GM23338 (cell line): ENCODE measurements around the gene DHX29. TPM values are rescaled to one million over a fixed set of nuclear protein-coding genes. Genes with fewer than 3 reads are reported as not detected.

Source experiments
- ATAC-seq: fragments of 200-7000 bp; cut with Tn5 transposase; 3 replicates; pipeline ENCODE4 v1.9.1; 2020
- DNase-seq: peaks from one replicate; pipeline ENCODE4 v3.0.0-alpha.2; 2015; ENCODE audit warnings: low spot score
- H2AFZ ChIP-seq: fragments of 200-600 bp; sonication (generic); 2 replicates; pipeline ENCODE4 v1.8.0; 2016; ENCODE audit warnings: antibody characterized with exemption, mild to moderate bottlenecking, moderate library complexity
- H3F3A ChIP-seq: fragments of 200-600 bp; sonication (generic); replicated peaks from 2 replicates; pipeline ENCODE4 v1.8.0; 2017; ENCODE audit warnings: antibody characterized with exemption, mixed run types, low read depth
- H3K27ac ChIP-seq: fragments of 200-600 bp; sonication (generic); 2 replicates; pipeline ENCODE4 v1.6.1; 2016; ENCODE audit warnings: low read depth
- H3K27me3 ChIP-seq: fragments of 200-600 bp; sonication (generic); 2 replicates; pipeline ENCODE4 v1.8.0; 2016; ENCODE audit warnings: mild to moderate bottlenecking, mixed run types, moderate library complexity; ENCODE audit not compliant: insufficient read depth
- H3K36me3 ChIP-seq: fragments of 200-600 bp; sonication (generic); 2 replicates; pipeline ENCODE4 v1.8.0; 2016; ENCODE audit warnings: mild to moderate bottlenecking; ENCODE audit not compliant: insufficient read depth
- H3K4me1 ChIP-seq: fragments of 200-600 bp; sonication (generic); 2 replicates; pipeline ENCODE4 v1.8.0; 2016; ENCODE audit warnings: mild to moderate bottlenecking, moderate library complexity; ENCODE audit not compliant: insufficient read depth
- H3K4me2 ChIP-seq: fragments of 200-600 bp; sonication (generic); 2 replicates; pipeline ENCODE4 v1.7.1; 2017; ENCODE audit warnings: mixed run types
- H3K4me3 ChIP-seq: fragments of 200-600 bp; sonication (generic); 2 replicates; pipeline ENCODE4 v1.6.1; 2016; ENCODE audit warnings: mixed run types
- H3K79me2 ChIP-seq: fragments of 200-600 bp; sonication (generic); replicated peaks from 2 replicates; pipeline ENCODE4 v1.8.0; 2017; ENCODE audit warnings: mild to moderate bottlenecking; ENCODE audit not compliant: insufficient read depth
- H3K9me2 ChIP-seq: fragments of 200-600 bp; sonication (generic); 2 replicates; pipeline ENCODE4 v1.8.0; 2017; ENCODE audit not compliant: insufficient read depth
- H4K20me1 ChIP-seq: fragments of 200-600 bp; sonication (generic); replicated peaks from 2 replicates; pipeline ENCODE4 v1.8.0; 2017; ENCODE audit warnings: mild to moderate bottlenecking; ENCODE audit not compliant: insufficient read depth
- H3K27ac Mint-ChIP-seq: 2 replicates; pipeline ENCODE4 v1.8.0; 2020; ENCODE audit warnings: inconsistent platforms, mild to moderate bottlenecking, moderate library complexity, mixed read lengths
- H3K27me3 Mint-ChIP-seq: 3 replicates; pipeline ENCODE4 v1.8.0; 2022; ENCODE audit warnings: low read depth, mild to moderate bottlenecking, moderate library complexity, mixed read lengths, inconsistent platforms; ENCODE audit not compliant: insufficient read depth, poor library complexity
- H3K36me3 Mint-ChIP-seq: 3 replicates; pipeline ENCODE4 v1.8.0; 2021; ENCODE audit warnings: low read depth, mild to moderate bottlenecking, inconsistent platforms, moderate library complexity, mixed read lengths
- H3K4me1 Mint-ChIP-seq: 3 replicates; pipeline ENCODE4 v1.8.0; 2020; ENCODE audit warnings: mild to moderate bottlenecking, inconsistent platforms, mixed read lengths
- H3K4me3 Mint-ChIP-seq: 3 replicates; pipeline ENCODE4 v1.8.0; 2021; ENCODE audit warnings: moderate library complexity, mild to moderate bottlenecking, inconsistent platforms, mixed read lengths
- H3K9me3 Mint-ChIP-seq: 3 replicates; pipeline ENCODE4 v1.8.0; 2020; ENCODE audit warnings: moderate library complexity, mild to moderate bottlenecking, inconsistent platforms, mixed read lengths
- CREB1 ChIP-seq: fragments of 250-450 bp; sonication (Bioruptor Pico); IDR thresholded peaks from 2 replicates; pipeline ENCODE4 v1.5.0; 2020; ENCODE audit warnings: low read depth, mild to moderate bottlenecking, moderate library complexity
- EZH2 ChIP-seq: fragments of 200-600 bp; sonication (generic); IDR thresholded peaks from one replicate; pipeline ENCODE4 v1.8.0; 2017; ENCODE audit warnings: antibody characterized with exemption, mild to moderate bottlenecking, low read depth; ENCODE audit not compliant: unreplicated experiment
- EZH2phosphoT487 ChIP-seq: fragments of 200-600 bp; sonication (generic); IDR thresholded peaks from one replicate; pipeline ENCODE4 v1.8.1; 2018; ENCODE audit warnings: antibody characterized with exemption; ENCODE audit not compliant: unreplicated experiment
- JUNB ChIP-seq: IDR thresholded peaks from one replicate; pipeline ENCODE4 v1.6.1; 2016; ENCODE audit warnings: antibody characterized with exemption; ENCODE audit not compliant: unreplicated experiment
- NANOG ChIP-seq: IDR thresholded peaks from 2 replicates; pipeline ENCODE4 v1.6.1; 2016; ENCODE audit warnings: antibody characterized with exemption, borderline replicate concordance
- POLR2AphosphoS5 ChIP-seq: IDR thresholded peaks from 2 replicates; pipeline ENCODE4 v1.6.1; 2016; ENCODE audit warnings: antibody characterized with exemption, low read depth
- STAT1 ChIP-seq: IDR thresholded peaks from one replicate; pipeline ENCODE4 v1.6.1; 2016; ENCODE audit warnings: antibody characterized with exemption; ENCODE audit not compliant: unreplicated experiment
- ZNF114 ChIP-seq: fragments of 250-450 bp; sonication (Bioruptor Pico); IDR thresholded peaks from 2 replicates; pipeline ENCODE4 v1.5.0; 2020; ENCODE audit warnings: mild to moderate bottlenecking, moderate library complexity
- ZNF331 ChIP-seq: fragments of 250-450 bp; sonication (Bioruptor Pico); IDR thresholded peaks from 2 replicates; pipeline ENCODE4 v1.5.0; 2020; ENCODE audit warnings: low read depth, mild to moderate bottlenecking, moderate library complexity
- polyA plus RNA-seq: library from polyadenylated mRNA; unstranded; fragments of >200 nt; fragmentation: Nextera tagmentation; extraction: Ambion mirVana; gene quantifications from 2 replicates; pipeline ENCODE4 v1.2.1, GENCODE V29; 2016
- total RNA-seq: library from RNA; depleted of rRNA; stranded (reverse); fragments of >200 nt; shearing (Covaris generic); gene quantifications from 2 replicates; pipeline ENCODE4 v1.2.3, GENCODE V29; 2014
- TF ChIP-seq, protein P1 (sequence below), 2 experiments: fragments of 200-600 bp in 1 of 2; sonication (generic) in 1 of 2; conservative IDR thresholded peaks; 2 replicates each; pipeline versions ENCODE4 v1.5.1 to v1.6.1; 2016 to 2017; ENCODE audit warnings: antibody characterized with exemption in 2 of 2, low read depth in 2 of 2, mild to moderate bottlenecking in 2 of 2, moderate library complexity in 1 of 2
- TF ChIP-seq, protein P2 (sequence below): IDR thresholded peaks from 2 replicates; pipeline ENCODE4 v1.6.1; 2016; ENCODE audit warnings: antibody characterized with exemption

DHX29 gene
- total and polyA plus RNA-seq, 2 experiments from 2014 or later: 34.6 to 137 TPM

DNA sequence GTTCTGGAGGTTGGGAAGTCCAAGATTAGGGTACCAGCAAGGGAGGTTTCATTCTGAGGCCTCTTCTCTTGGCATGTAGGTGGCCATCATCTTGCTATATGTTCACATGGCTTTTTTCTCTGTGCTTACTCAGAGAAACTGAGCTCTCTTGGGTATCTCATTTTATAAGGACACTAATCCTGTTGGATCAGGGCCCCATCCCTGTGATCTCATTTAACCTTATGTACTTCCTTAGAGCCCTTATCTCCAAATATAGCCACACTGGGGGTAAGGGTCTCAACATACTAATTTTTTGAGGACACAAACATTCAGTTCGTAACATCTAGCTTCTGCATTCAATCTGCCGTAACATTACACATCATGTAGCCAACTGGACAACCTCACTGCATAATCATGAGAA is 6.6 kb downstream of the DHX29 start (continued):
- TF ChIP-seq, protein P1, sequence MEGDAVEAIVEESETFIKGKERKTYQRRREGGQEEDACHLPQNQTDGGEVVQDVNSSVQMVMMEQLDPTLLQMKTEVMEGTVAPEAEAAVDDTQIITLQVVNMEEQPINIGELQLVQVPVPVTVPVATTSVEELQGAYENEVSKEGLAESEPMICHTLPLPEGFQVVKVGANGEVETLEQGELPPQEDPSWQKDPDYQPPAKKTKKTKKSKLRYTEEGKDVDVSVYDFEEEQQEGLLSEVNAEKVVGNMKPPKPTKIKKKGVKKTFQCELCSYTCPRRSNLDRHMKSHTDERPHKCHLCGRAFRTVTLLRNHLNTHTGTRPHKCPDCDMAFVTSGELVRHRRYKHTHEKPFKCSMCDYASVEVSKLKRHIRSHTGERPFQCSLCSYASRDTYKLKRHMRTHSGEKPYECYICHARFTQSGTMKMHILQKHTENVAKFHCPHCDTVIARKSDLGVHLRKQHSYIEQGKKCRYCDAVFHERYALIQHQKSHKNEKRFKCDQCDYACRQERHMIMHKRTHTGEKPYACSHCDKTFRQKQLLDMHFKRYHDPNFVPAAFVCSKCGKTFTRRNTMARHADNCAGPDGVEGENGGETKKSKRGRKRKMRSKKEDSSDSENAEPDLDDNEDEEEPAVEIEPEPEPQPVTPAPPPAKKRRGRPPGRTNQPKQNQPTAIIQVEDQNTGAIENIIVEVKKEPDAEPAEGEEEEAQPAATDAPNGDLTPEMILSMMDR (conservative IDR thresholded peaks at IDR 0.05; ENCODE audit: low read depth in 2 of 2): no peak
- no peak for TF ChIP-seq STAT1
- no peak for TF ChIP-seq EZH2phosphoT487

DNA sequence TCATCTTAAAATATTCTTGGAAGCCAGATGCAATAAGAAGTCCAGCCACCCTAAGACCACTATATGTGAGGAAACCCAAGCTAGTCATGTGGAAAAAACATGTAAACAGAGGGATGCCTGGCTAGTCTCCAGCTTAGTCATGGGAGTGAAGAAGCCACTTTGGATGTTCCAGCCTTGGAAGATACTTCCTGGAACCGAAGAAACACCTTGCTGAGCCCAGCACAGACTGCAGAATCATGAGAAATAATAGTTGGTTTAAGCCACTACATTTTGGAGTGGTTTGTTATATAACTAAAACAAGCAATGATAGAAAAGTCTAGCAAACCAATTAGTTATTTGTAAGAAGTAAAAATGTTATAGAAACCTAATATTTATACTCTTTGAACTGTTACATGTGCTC is 12.6 kb downstream of the DHX29 start:
- no peaks in the 10 kb centered on the region; the same call in 1 of the 2 replicates for H4K20me1 ChIP-seq
- H3K9me3 Mint-ChIP-seq: no peaks in the 10 kb centered on the region; the same call in 2 of the 3 replicates
- no peaks in the 10 kb centered on the region for H3F3A ChIP-seq
- H3K36me3 Mint-ChIP-seq: peaks cover 39% of the 10 kb centered on the region
- no peak overlapping the region for H3K4me2 ChIP-seq
- H3K79me2 ChIP-seq: peaks cover under 1% of the 10 kb centered on the region; the same call in 1 of the 2 replicates
- no peaks in the 10 kb centered on the region for H3K4me1 ChIP-seq
- no peaks in the 10 kb centered on the region for H3K4me1 Mint-ChIP-seq
- no peak overlapping the region for H3K27ac Mint-ChIP-seq
- no peaks in the 10 kb centered on the region for H3K9me2 ChIP-seq
- H2AFZ ChIP-seq: no peak overlapping the region
- H3K27me3 Mint-ChIP-seq: no peaks in the 10 kb centered on the region
- DNase-seq (no peak), ATAC-seq (no peak)
- no peak overlapping the region for H3K4me3 ChIP-seq
- no peaks in the 10 kb centered on the region for H3K27me3 ChIP-seq
- TF ChIP-seq ZNF331 (CRISPR knock-in tag): peak; percentile 65
- no peak for TF ChIP-seq EZH2
- no peak overlapping the region for H3K27ac ChIP-seq
- H3K36me3 ChIP-seq: peaks cover 25% of the 10 kb centered on the region; the same call in 1 of the 2 replicates
- no peak overlapping the region for H3K4me3 Mint-ChIP-seq

DNA sequence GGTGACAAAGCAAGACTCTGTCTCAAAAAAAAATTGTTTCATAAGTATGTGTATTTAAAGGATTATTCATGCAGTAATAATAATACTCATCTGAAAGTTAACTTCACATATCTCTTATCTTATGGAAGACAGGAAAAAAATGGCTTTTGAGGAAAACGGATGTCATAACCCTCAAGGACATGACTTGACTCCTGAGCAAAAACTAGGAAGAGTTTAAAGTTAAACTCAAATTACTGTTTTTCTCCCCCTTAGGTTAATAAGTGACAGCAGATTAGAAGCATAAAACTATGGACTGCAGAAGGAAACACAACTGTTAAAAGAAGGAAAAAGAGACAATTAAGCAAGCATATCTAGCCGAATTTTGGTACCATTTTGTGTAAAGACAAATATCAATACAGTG is 16.5 kb downstream of the DHX29 start:
- Mint-ChIP-seq H3K4me3 (no peak overlapping the region), H3K9me3 (no peaks in the 10 kb centered on the region; the same call in 2 of the 3 replicates), H3K27me3 (no peaks in the 10 kb centered on the region), H3K27ac (no peak overlapping the region), H3K36me3 (peaks cover 40% of the 10 kb centered on the region), H3K4me1 (no peaks in the 10 kb centered on the region)
- Histone ChIP-seq H3F3A (no peaks in the 10 kb centered on the region), H3K4me3 (no peak overlapping the region), H3K9me2 (no peaks in the 10 kb centered on the region), H2AFZ (no peak overlapping the region), H3K79me2 (no peaks in the 10 kb centered on the region), H3K36me3 (peaks cover 39% of the 10 kb centered on the region; the same call in 1 of the 2 replicates), H3K27ac (no peak overlapping the region), H3K4me2 (no peak overlapping the region), H3K27me3 (no peaks in the 10 kb centered on the region), H4K20me1 (no peaks in the 10 kb centered on the region), H3K4me1 (no peaks in the 10 kb centered on the region)
- ATAC-seq: no peak
- DNase-seq: no peak
- TF ChIP-seq JUNB: no peak
- TF ChIP-seq CREB1 (CRISPR knock-in tag): no peak
- no peak for TF ChIP-seq ZNF331 (CRISPR knock-in tag)
- TF ChIP-seq STAT1: no peak
- TF ChIP-seq, protein P1 (conservative IDR thresholded peaks at IDR 0.05; ENCODE audit: low read depth in 2 of 2): no peak
- TF ChIP-seq NANOG: no peak
- TF ChIP-seq ZNF114 (CRISPR knock-in tag): no peak
- no peak for TF ChIP-seq EZH2
- TF ChIP-seq, protein P2, sequence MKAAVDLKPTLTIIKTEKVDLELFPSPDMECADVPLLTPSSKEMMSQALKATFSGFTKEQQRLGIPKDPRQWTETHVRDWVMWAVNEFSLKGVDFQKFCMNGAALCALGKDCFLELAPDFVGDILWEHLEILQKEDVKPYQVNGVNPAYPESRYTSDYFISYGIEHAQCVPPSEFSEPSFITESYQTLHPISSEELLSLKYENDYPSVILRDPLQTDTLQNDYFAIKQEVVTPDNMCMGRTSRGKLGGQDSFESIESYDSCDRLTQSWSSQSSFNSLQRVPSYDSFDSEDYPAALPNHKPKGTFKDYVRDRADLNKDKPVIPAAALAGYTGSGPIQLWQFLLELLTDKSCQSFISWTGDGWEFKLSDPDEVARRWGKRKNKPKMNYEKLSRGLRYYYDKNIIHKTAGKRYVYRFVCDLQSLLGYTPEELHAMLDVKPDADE: no peak
- TF ChIP-seq POLR2AphosphoS5: no peak
- no peak for TF ChIP-seq EZH2phosphoT487
